OCI-LY1 (cell line): ENCODE results near the gene MRPL49.

Source experiments
- H2AFZ ChIP-seq: fragments of 200-600 bp; sonication (generic), shearing (Covaris generic); 2 replicates; pipeline ENCODE4 v1.6.0; 2014; ENCODE audit warnings: antibody characterized with exemption, mild to moderate bottlenecking, low read length
- H3F3A ChIP-seq: fragments of 200-600 bp; sonication (generic), shearing (Covaris generic); 2 replicates; pipeline ENCODE4 v1.6.0; 2014; ENCODE audit warnings: mild to moderate bottlenecking, antibody characterized with exemption, low read length, moderate library complexity; ENCODE audit not compliant: insufficient read depth
- H3K27ac ChIP-seq: fragments of 200-600 bp; sonication (generic); 2 replicates; pipeline ENCODE4 v1.5.1; 2014; ENCODE audit warnings: low read length, mixed run types, mild to moderate bottlenecking, low read depth; ENCODE audit not compliant: poor library complexity, severe bottlenecking
- H3K27me3 ChIP-seq: fragments of 200-600 bp; sonication (generic); 2 replicates; pipeline ENCODE4 v1.6.0; 2014; ENCODE audit warnings: antibody characterized with exemption, mild to moderate bottlenecking, low read length, moderate library complexity; ENCODE audit not compliant: insufficient read depth
- H3K36me3 ChIP-seq: fragments of 200-600 bp; sonication (generic); 2 replicates; pipeline ENCODE4 v1.6.1; 2014; ENCODE audit warnings: mild to moderate bottlenecking, antibody characterized with exemption, low read length, moderate library complexity, mixed read lengths; ENCODE audit not compliant: insufficient read depth
- H3K4me1 ChIP-seq: fragments of 200-600 bp; sonication (generic); 2 replicates; pipeline ENCODE4 v1.5.1; 2014; ENCODE audit warnings: mild to moderate bottlenecking, low read length, moderate library complexity; ENCODE audit not compliant: insufficient read depth, severe bottlenecking
- H3K4me2 ChIP-seq: fragments of 200-600 bp; sonication (generic), shearing (Covaris generic); 2 replicates; pipeline ENCODE4 v1.6.1; 2014; ENCODE audit warnings: low read length
- H3K4me3 ChIP-seq: fragments of 200-600 bp; sonication (generic); 2 replicates; pipeline ENCODE4 v1.5.1; 2014; ENCODE audit warnings: low read length, low read depth, mild to moderate bottlenecking, mixed read lengths; ENCODE audit not compliant: poor library complexity, severe bottlenecking
- H3K79me2 ChIP-seq: fragments of 200-600 bp; shearing (Covaris generic); 2 replicates; pipeline ENCODE4 v1.6.1; 2016; ENCODE audit warnings: mixed run types, low read length, mixed read lengths; ENCODE audit not compliant: insufficient read depth
- H3K9ac ChIP-seq: fragments of 200-600 bp; sonication (generic), shearing (Covaris generic); 2 replicates; pipeline ENCODE4 v1.6.1; 2014; ENCODE audit warnings: mild to moderate bottlenecking, low read length, mixed read lengths
- H3K9me2 ChIP-seq: fragments of 200-600 bp; sonication (generic), shearing (Covaris generic); 2 replicates; pipeline ENCODE4 v1.6.1; 2014; ENCODE audit warnings: low read depth, mild to moderate bottlenecking, low read length, mixed read lengths
- H3K9me3 ChIP-seq: fragments of 200-600 bp; shearing (Covaris generic); 2 replicates; pipeline ENCODE4 v1.6.1; 2014; ENCODE audit warnings: low read length, mixed read lengths
- H4K20me1 ChIP-seq: fragments of 200-600 bp; sonication (generic), shearing (Covaris generic); 2 replicates; pipeline ENCODE4 v1.6.0; 2016; ENCODE audit warnings: mild to moderate bottlenecking, low read length; ENCODE audit not compliant: insufficient read depth
- CTCF ChIP-seq: fragments of 200-600 bp; sonication (generic), shearing (Covaris generic); IDR thresholded peaks from 2 replicates; pipeline ENCODE4 v1.5.1; 2017; ENCODE audit warnings: mild to moderate bottlenecking, antibody characterized with exemption, low read length, moderate library complexity, mixed read lengths
- EZH2 ChIP-seq: fragments of 200-600 bp; sonication (generic), shearing (Covaris generic); IDR thresholded peaks from 2 replicates; pipeline ENCODE4 v1.8.0; 2017; ENCODE audit warnings: borderline replicate concordance, mixed run types, mild to moderate bottlenecking, antibody characterized with exemption, low read length, moderate library complexity, mixed read lengths

Gene MRPL49

GRCh38 chr11:65156926-65157325 lies 34.8 kb downstream of the MRPL49 start:
- Histone ChIP-seq H3K9ac (no peak overlapping the region), H3F3A (no peaks in the 10 kb centered on the region), H3K27ac (no peak overlapping the region), H3K27me3 (no peaks in the 10 kb centered on the region), H3K9me2 (no peaks in the 10 kb centered on the region), H3K9me3 (no peaks in the 10 kb centered on the region), H3K36me3 (no peaks in the 10 kb centered on the region), H3K4me2 (no peak overlapping the region), H2AFZ (no peak overlapping the region), H3K4me3 (no peak overlapping the region), H3K79me2 (no peaks in the 10 kb centered on the region), H4K20me1 (no peaks in the 10 kb centered on the region), H3K4me1 (peaks cover 13% of the 10 kb centered on the region)
- no peak for TF ChIP-seq EZH2
- TF ChIP-seq CTCF, result no peak

- Histone ChIP-seq H3K9me2 (no peaks in the 10 kb centered on the region), H4K20me1 (no peaks in the 10 kb centered on the region), H3K9me3 (no peaks in the 10 kb centered on the region), H3K4me2 (no peak overlapping the region), H3F3A (no peaks in the 10 kb centered on the region), H3K27me3 (no peaks in the 10 kb centered on the region), H2AFZ (no peak overlapping the region), H3K79me2 (no peaks in the 10 kb centered on the region), H3K4me3 (no peak overlapping the region), H3K9ac (no peak overlapping the region), H3K36me3 (no peaks in the 10 kb centered on the region), H3K4me1 (peaks cover 9% of the 10 kb centered on the region), H3K27ac (no peak overlapping the region)
- TF ChIP-seq EZH2 (no peak), CTCF (no peak)
Measured at GRCh38 chr11:65157336-65157735, 35.2 kb downstream of the MRPL49 start.

GRCh38 chr11:65159012-65159411 lies 36.9 kb downstream of the MRPL49 start:
- Histone ChIP-seq H3K9ac (no peak overlapping the region), H3K9me3 (no peaks in the 10 kb centered on the region), H3K9me2 (no peaks in the 10 kb centered on the region), H3K4me1 (peaks cover 8% of the 10 kb centered on the region), H3F3A (no peaks in the 10 kb centered on the region), H3K79me2 (no peaks in the 10 kb centered on the region), H3K4me2 (no peak overlapping the region), H3K4me3 (no peak overlapping the region), H3K27ac (no peak overlapping the region), H3K36me3 (no peaks in the 10 kb centered on the region), H3K27me3 (no peaks in the 10 kb centered on the region), H4K20me1 (no peaks in the 10 kb centered on the region), H2AFZ (no peak overlapping the region)
- TF ChIP-seq CTCF, result no peak
- TF ChIP-seq EZH2, result no peak
